Endothelial cell of umbilical vein (primary cell): ENCODE results near the gene PTGIR.

ENCODE experiments used
- MYC ChIP-seq: IDR thresholded peaks from one replicate; pipeline ENCODE4 v1.6.1; 2011; ENCODE audit warnings: mild to moderate bottlenecking, low read depth, low read length
- POLR2A ChIP-seq: IDR thresholded peaks from 2 replicates; pipeline ENCODE4 v1.6.1; 2012; ENCODE audit warnings: low read depth, mild to moderate bottlenecking, control low read depth, low read length
- POLR2AphosphoS5 ChIP-seq: IDR thresholded peaks from 2 replicates; pipeline ENCODE4 v1.6.1; 2012; ENCODE audit warnings: low read depth, mild to moderate bottlenecking, control low read depth, low read length, moderate library complexity; ENCODE audit not compliant: insufficient read depth
- TF ChIP-seq, protein P1 (sequence below), 2 donors: IDR thresholded peaks; 1 replicate in 1 of 2; 2 replicates in 1 of 2; pipeline ENCODE4 v1.5.1; 2011; ENCODE audit warnings: low read length in 2 of 2, mild to moderate bottlenecking in 2 of 2, moderate library complexity in 2 of 2, control low read depth in 1 of 2, inconsistent platforms in 1 of 2, low read depth in 1 of 2; ENCODE audit not compliant: insufficient read depth in 1 of 2; ENCODE audit errors: extremely low read depth in 1 of 2

DNA sequence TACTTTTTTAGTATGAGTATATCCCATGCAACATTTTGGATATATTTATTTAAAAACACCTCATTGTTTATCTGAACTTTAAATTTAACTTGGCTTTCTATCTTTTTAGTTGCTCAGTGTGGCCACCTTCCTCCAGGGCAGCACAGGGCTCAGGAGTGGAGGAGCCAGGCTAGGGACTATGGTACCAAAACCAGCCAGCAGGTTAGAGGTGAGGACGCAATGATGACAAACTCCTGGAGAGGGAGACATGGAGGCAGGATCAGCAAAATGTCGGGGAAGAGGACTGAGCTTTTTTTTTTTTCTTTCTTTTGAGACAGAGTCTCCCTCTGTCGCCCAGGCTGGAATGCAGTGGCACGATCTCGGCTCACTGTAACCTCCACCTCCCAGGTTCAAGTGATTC, 53.4 kb downstream of the PTGIR start:
- TF ChIP-seq POLR2A: no peak
- no peak for TF ChIP-seq MYC
- TF ChIP-seq POLR2AphosphoS5: no peak
- TF ChIP-seq, protein P1, sequence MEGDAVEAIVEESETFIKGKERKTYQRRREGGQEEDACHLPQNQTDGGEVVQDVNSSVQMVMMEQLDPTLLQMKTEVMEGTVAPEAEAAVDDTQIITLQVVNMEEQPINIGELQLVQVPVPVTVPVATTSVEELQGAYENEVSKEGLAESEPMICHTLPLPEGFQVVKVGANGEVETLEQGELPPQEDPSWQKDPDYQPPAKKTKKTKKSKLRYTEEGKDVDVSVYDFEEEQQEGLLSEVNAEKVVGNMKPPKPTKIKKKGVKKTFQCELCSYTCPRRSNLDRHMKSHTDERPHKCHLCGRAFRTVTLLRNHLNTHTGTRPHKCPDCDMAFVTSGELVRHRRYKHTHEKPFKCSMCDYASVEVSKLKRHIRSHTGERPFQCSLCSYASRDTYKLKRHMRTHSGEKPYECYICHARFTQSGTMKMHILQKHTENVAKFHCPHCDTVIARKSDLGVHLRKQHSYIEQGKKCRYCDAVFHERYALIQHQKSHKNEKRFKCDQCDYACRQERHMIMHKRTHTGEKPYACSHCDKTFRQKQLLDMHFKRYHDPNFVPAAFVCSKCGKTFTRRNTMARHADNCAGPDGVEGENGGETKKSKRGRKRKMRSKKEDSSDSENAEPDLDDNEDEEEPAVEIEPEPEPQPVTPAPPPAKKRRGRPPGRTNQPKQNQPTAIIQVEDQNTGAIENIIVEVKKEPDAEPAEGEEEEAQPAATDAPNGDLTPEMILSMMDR (IDR thresholded peaks at IDR 0.05; ENCODE audit: extremely low read depth in 1 of 2, insufficient read depth in 1 of 2, low read depth in 1 of 2, low read length in 2 of 2): peak in 1 of 2 donors; percentile 22
